Right renal cortex interstitium (tissue), 3 donors: ENCODE measurements around the gene SEMA4B. TPM values are rescaled to one million over a fixed set of nuclear protein-coding genes. Genes with fewer than 3 reads are reported as not detected.
"Not testable (repeated sequence)": the region's sequence is repeated elsewhere in the genome, so short reads cannot be mapped to it uniquely, and the experiment has no call there.

Experiments
- DNase-seq, 3 donors: peaks; one replicate each; pipeline ENCODE4 v3.0.0-alpha.2; 2013; ENCODE audit warnings: low read depth in 3 of 3, low spot score in 2 of 3
- polyA plus RNA-seq, 3 donors: library from polyadenylated mRNA; unstranded; fragments of 120-200 nt; gene quantifications; one replicate each; pipeline ENCODE4 v1.2.1, GENCODE V29; 2013; ENCODE audit not compliant: insufficient read length in 3 of 3

SEMA4B gene
- polyA plus RNA-seq, 3 donors, result 32.3 to 39.4 (median 33.0) TPM

GRCh38 chr15:90178468-90179435 is 22.4 kb upstream of the SEMA4B start:
- no peak for DNase-seq

GRCh38 chr15:90181776-90182175 is 19.4 kb upstream of the SEMA4B start:
- no peak for DNase-seq

GRCh38 chr15:90184119-90184785 is 16.9 kb upstream of the SEMA4B start:
- no peak for DNase-seq

GRCh38 chr15:90184786-90185704 is 16.1 kb upstream of the SEMA4B start:
- DNase-seq, result no peak

- DNase-seq, result no peak
Measured at GRCh38 chr15:90187257-90187868, 13.8 kb upstream of the SEMA4B start.

- not testable (repeated sequence) for DNase-seq
Measured at GRCh38 chr15:90188065-90188464, 13.1 kb upstream of the SEMA4B start.

- DNase-seq, result no peak
Measured at GRCh38 chr15:90188914-90189748, 12.0 kb upstream of the SEMA4B start.

GRCh38 chr15:90189781-90190467 is 11.2 kb upstream of the SEMA4B start:
- no peak for DNase-seq

GRCh38 chr15:90190606-90191343 is 10.4 kb upstream of the SEMA4B start:
- DNase-seq, result no peak

- DNase-seq, result no peak
Measured at GRCh38 chr15:90191344-90191687, 9.8 kb upstream of the SEMA4B start.

- DNase-seq, result no peak
Measured at GRCh38 chr15:90191794-90192509, 9.2 kb upstream of the SEMA4B start.

GRCh38 chr15:90192961-90193786 is 8.0 kb upstream of the SEMA4B start:
- DNase-seq, result no peak

- DNase-seq, result no peak
Measured at GRCh38 chr15:90194655-90195054, 6.5 kb upstream of the SEMA4B start.

- no peak for DNase-seq
Measured at GRCh38 chr15:90200534-90201129, 498 bp upstream of the SEMA4B start.

GRCh38 chr15:90201944-90202375 is 830 bp downstream of the SEMA4B start:
- no peak for DNase-seq

GRCh38 chr15:90202929-90203328 is 1.8 kb downstream of the SEMA4B start:
- no peak for DNase-seq
